Activated CD8-positive, alpha-beta T cell treated with anti-CD3 and anti-CD28 coated beads for 36 hours (primary cell): ENCODE results near the gene KDM4C. TPM values are rescaled to one million over a fixed set of nuclear protein-coding genes. Genes with fewer than 3 reads are reported as not detected.

Source experiments
- ATAC-seq: fragments of 200-7000 bp; cut with Tn5 transposase; one replicate; pipeline ENCODE4 v1.10.0; 2021; ENCODE audit warnings: mild to moderate bottlenecking, moderate library complexity
- CTCF ChIA-PET: fragments of 350-600 bp; sonication (Branson Sonifier 250); formaldehyde crosslinking; loops from one replicate; lab custom pipeline; 2021; ENCODE audit warnings: antibody characterized with exemption; lab: Charles Lee
- POLR2A ChIA-PET: fragments of 350-600 bp; sonication (Branson Sonifier 250); formaldehyde crosslinking; loops from one replicate; lab custom pipeline; 2021; ENCODE audit warnings: antibody characterized with exemption; lab: Charles Lee
- DNase-seq: peaks from one replicate; pipeline ENCODE4 v3.0.0-alpha.2; 2020
- H3K27ac Mint-ChIP-seq: one replicate; pipeline ENCODE4 v1.8.0; 2021; ENCODE audit warnings: mild to moderate bottlenecking, mixed read lengths
- H3K27me3 Mint-ChIP-seq: one replicate; pipeline ENCODE4 v1.8.0; 2021; ENCODE audit warnings: mixed read lengths
- H3K36me3 Mint-ChIP-seq: one replicate; pipeline ENCODE4 v1.8.0; 2021; ENCODE audit warnings: low read depth, mixed read lengths
- H3K4me1 Mint-ChIP-seq: one replicate; pipeline ENCODE4 v1.8.0; 2021; ENCODE audit warnings: low read depth, mixed read lengths
- H3K4me3 Mint-ChIP-seq: one replicate; pipeline ENCODE4 v1.8.0; 2021; ENCODE audit warnings: mild to moderate bottlenecking, moderate library complexity, mixed read lengths
- H3K9me3 Mint-ChIP-seq: one replicate; pipeline ENCODE4 v1.8.0; 2021; ENCODE audit warnings: mixed read lengths
- CTCF ChIP-seq: fragments of 200-600 bp; IDR thresholded peaks from one replicate; pipeline ENCODE4 v1.8.0; 2022; ENCODE audit warnings: antibody characterized with exemption, mild to moderate bottlenecking
- intact Hi-C: fragments of 100-400 bp; cut with micrococcal nuclease; formaldehyde crosslinking; loops from one replicate; pipeline ENCODE4 v1.10.0; 2022
- total RNA-seq, 2 experiments: library from RNA; stranded (reverse); gene quantifications; one replicate each; pipeline ENCODE4 v1.2.3, GENCODE V29; 2021

The KDM4C gene
- total RNA-seq, 2 experiments from 2014 or later = 31.1 to 32.9 TPM

DNA sequence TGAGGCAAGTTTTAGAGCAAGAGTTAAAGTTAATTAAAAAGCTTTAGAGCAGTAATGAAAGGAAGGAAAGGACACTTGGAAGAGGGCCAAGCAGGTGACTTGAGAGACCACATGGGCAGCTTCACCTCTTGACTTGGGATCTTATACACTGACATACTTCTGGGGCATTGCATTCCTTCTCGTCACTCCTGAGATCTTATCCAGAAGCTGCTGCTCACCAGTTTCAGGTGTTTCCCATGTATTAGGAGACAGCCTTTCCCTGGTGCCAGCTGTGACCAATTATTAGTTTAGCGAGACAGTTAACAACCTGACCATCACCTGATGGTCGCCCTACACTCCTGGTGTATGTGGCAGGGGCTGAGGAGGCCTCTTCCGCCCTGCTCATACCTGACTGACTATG lies 382.1 kb downstream of the KDM4C start:
- no peak for TF ChIP-seq CTCF
- POLR2A ChIA-PET = no interaction called here
- no peak for ATAC-seq

DNA sequence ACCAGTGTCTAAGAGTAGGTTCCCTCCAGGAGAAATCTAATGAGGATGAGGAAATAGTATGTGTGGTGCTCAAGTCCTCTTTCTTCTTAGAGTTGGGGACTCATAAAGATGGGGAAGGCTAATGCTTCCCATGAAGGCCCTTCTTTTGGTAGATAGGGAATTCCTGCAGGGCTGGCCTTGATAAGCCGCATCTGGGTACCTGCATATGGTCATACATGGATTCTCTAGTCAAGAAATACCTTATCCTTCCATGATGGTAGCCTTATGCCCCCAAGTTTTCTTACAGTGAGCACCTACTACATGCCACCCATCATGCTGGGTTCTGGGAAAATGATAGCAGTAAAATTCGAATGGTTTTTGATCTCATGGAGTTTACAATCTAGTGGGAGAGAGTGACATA lies 382.6 kb downstream of the KDM4C start:
- Mint-ChIP-seq H3K27me3 (no peaks in the 10 kb centered on the region), H3K4me1 (no peaks in the 10 kb centered on the region), H3K4me3 (no peak overlapping the region), H3K9me3 (no peaks in the 10 kb centered on the region), H3K27ac (no peak overlapping the region), H3K36me3 (peaks cover 16% of the 10 kb centered on the region)
- ChIA-PET POLR2A (no interaction called here), CTCF (no interaction called here)
- DNase-seq (no peak), ATAC-seq (no peak)
- TF ChIP-seq CTCF = no peak
- intact Hi-C loops = no loop called here

More for the DNA sequence above, 382.1 kb downstream of the KDM4C start:
- Mint-ChIP-seq H3K27ac (no peak overlapping the region), H3K9me3 (no peaks in the 10 kb centered on the region), H3K36me3 (peaks cover 19% of the 10 kb centered on the region), H3K4me3 (no peak overlapping the region), H3K27me3 (no peaks in the 10 kb centered on the region), H3K4me1 (no peaks in the 10 kb centered on the region)
- no peak for DNase-seq
- CTCF ChIA-PET = no interaction called here
- intact Hi-C loops = no loop called here

- TF ChIP-seq CTCF = no peak
- ATAC-seq (no peak), DNase-seq (no peak)
- intact Hi-C loops = no loop called here
- Mint-ChIP-seq H3K27ac (no peak overlapping the region), H3K27me3 (no peaks in the 10 kb centered on the region), H3K9me3 (no peaks in the 10 kb centered on the region), H3K36me3 (peaks cover 23% of the 10 kb centered on the region), H3K4me1 (peaks cover 9% of the 10 kb centered on the region), H3K4me3 (no peak overlapping the region)
- ChIA-PET CTCF (interaction anchor here (0.9 to 1.6 kb wide), 3 partner anchors 22 to 316 kb away, joined by 3 to 4 read pairs (median 3); no protein-coding TSS in a partner anchor), POLR2A (no interaction called here)
Observed at GRCh38 chr9:7143645-7144200, 385.9 kb downstream of the KDM4C start.

DNA sequence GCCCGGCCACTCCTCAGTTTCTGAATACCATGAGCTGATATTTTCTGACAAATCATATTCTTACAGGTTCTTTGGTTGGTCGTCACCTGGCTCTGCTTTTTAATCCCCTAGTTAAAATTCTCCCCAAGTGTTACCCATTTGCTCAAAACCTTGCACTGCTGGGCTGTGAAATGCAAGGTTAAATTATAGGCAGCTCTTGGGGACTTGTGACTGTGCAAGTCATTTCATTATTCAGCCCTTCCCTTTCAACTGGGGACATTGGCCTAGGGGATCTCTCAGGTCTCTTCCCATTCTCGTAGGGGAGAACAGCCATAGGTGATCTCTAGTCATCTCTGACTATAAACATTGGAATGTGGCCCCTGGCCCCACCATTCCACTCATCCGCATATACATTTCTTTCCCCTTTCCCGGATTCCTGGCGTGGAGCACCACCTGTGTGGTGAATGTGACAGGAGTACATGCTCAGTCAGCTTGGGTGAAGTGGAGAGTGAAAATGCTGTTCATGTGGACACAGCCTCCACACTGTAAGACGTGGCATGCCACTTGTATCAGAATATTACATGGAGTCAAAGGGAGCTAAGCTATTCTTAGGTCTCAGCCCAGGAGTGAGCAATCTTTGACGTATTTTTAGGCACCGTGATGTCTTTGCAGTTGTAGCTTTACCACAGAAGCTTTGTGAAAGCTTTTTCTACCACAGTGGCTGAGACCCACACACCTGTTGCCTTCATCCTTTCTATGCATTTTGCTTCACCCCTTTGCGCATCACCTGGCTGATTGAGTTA lies 386.7 kb downstream of the KDM4C start:
- POLR2A ChIA-PET = no interaction called here
- Mint-ChIP-seq H3K4me3 (no peak overlapping the region), H3K36me3 (peaks cover 23% of the 10 kb centered on the region), H3K27ac (no peak overlapping the region), H3K9me3 (no peaks in the 10 kb centered on the region), H3K27me3 (no peaks in the 10 kb centered on the region), H3K4me1 (peaks cover 12% of the 10 kb centered on the region)
- CTCF ChIA-PET = interaction anchor here (0.9 to 1.6 kb wide), 3 partner anchors 21 to 317 kb away, joined by 3 to 4 read pairs (median 3); no protein-coding TSS in a partner anchor
- TF ChIP-seq CTCF = no peak
- DNase-seq = no peak
- no peak for ATAC-seq
- intact Hi-C loops = no loop called here
